Transverse colon (tissue), 4 donors: ENCODE data around the gene RAB5IF. TPM values are rescaled to one million over a fixed set of nuclear protein-coding genes. Genes with fewer than 3 reads are reported as not detected.

Experiments
- DNase-seq: peaks from one replicate; pipeline ENCODE4 v3.0.0-alpha.2; 2019
- H3K27ac ChIP-seq, 4 donors: fragments of 200-600 bp; sonication (generic); 2 replicates each; pipeline ENCODE4 v1.5.1; 2016 to 2018; ENCODE audit warnings: inconsistent platforms in 4 of 4
- H3K27me3 ChIP-seq: fragments of 200-600 bp; sonication (generic); 2 replicates; pipeline ENCODE4 v1.5.1; 2017; ENCODE audit warnings: inconsistent platforms
- H3K36me3 ChIP-seq, 4 donors: fragments of 200-600 bp; sonication (generic); 2 replicates each; pipeline ENCODE4 v1.5.1; 2017 to 2019; ENCODE audit warnings: inconsistent platforms in 4 of 4
- H3K4me1 ChIP-seq, 4 donors: fragments of 200-600 bp; sonication (generic); 2 replicates each; pipeline ENCODE4 v1.5.1; 2017 to 2020; ENCODE audit warnings: inconsistent platforms in 4 of 4
- H3K4me3 ChIP-seq, 4 donors: fragments of 200-600 bp; sonication (generic); 1 replicate in 1 of 4; 2 replicates in 3 of 4; pipeline versions ENCODE4 v1.5.1 to v1.6.1; 2017 to 2019; ENCODE audit warnings: inconsistent platforms in 4 of 4
- H3K9me3 ChIP-seq, 2 donors: fragments of 200-600 bp; sonication (generic); 2 replicates each; pipeline ENCODE4 v1.5.1; 2017 to 2019; ENCODE audit warnings: inconsistent platforms in 2 of 2
- CTCF ChIP-seq, 5 experiments: fragments of 200-600 bp in 3 of 5; fragments of 450-650 bp in 2 of 5; sonication (generic) in 3 of 5; IDR thresholded peaks; 1 replicate in 2 of 5; 2 replicates in 3 of 5; pipeline ENCODE4 v1.5.1; 2016 to 2017; ENCODE audit warnings: antibody characterized with exemption in 5 of 5, inconsistent platforms in 3 of 5, mild to moderate bottlenecking in 2 of 5, moderate library complexity in 1 of 5
- EP300 ChIP-seq: sonication (generic); formaldehyde crosslinking; IDR thresholded peaks from one replicate; pipeline ENCODE4 v1.6.1; 2017; ENCODE audit warnings: antibody characterized with exemption, low read depth
- POLR2A ChIP-seq: fragments of 450-650 bp; IDR thresholded peaks from one replicate; pipeline ENCODE4 v1.6.1; 2016; ENCODE audit warnings: antibody characterized with exemption, mild to moderate bottlenecking, moderate library complexity
- POLR2AphosphoS5 ChIP-seq, 3 donors: sonication (generic); formaldehyde crosslinking; IDR thresholded peaks; one replicate each; pipeline ENCODE4 v1.6.1; 2016; ENCODE audit warnings: antibody characterized with exemption in 3 of 3
- WGBS, 2 donors: methylation state at CpG; one replicate each; pipeline ENCODE4 v1.1.5; 2018; ENCODE audit warnings: low coverage in 1 of 2; 5-methylcytosine and 5-hydroxymethylcytosine counted together
- in situ Hi-C, 4 donors: fragments of 200-750 bp; cut with MboI; loops; one replicate each; pipeline versions ENCODE4 v1.15.0 to v1.15.1; 2017; ENCODE audit warnings: low sequenced_read_pairs in 3 of 4, low pct_ligation_motif_present in 1 of 4, low pct_unique_long_range_greater_than_20kb in 1 of 4
- intact Hi-C: fragments of 100-400 bp; cut with DNase I; formaldehyde crosslinking; loops from one replicate; pipeline ENCODE4 v1.15.1; 2023; ENCODE audit warnings: low total_unique reads
- total RNA-seq, 4 donors: library from RNA; depleted of rRNA; stranded (reverse); fragments of >200 nt; gene quantifications; one replicate each; pipeline ENCODE4 v1.1.0, GENCODE V29; 2016

RAB5IF gene
- total RNA-seq, 4 donors from 2014 or later: 42.2 to 136 (median 102) TPM

GRCh38 chr20:36565520-36565919, 40.1 kb upstream of the RAB5IF start:
- Histone ChIP-seq H3K27me3 (no peaks in the 10 kb centered on the region), H3K4me3 (no peak overlapping the region), H3K27ac (no peak overlapping the region), H3K36me3 (no peaks in the 10 kb centered on the region), H3K4me1 (no peaks in the 10 kb centered on the region), H3K9me3 (no peaks in the 10 kb centered on the region)
- TF ChIP-seq POLR2A: no peak
- TF ChIP-seq EP300: no peak
- no peak for TF ChIP-seq CTCF (IDR thresholded peaks at IDR 0.05)
- TF ChIP-seq POLR2AphosphoS5 (IDR thresholded peaks at IDR 0.05): no peak
- WGBS, 2 donors: 96 to 100% methylated on average over 2 to 3 of the region's 3 CpGs
- in situ Hi-C loops (loop anchor here in 1 of 4 donors (25.0 kb wide), 1 partner anchor 197 kb away; the partner anchor contains the start of gene DSN1), intact Hi-C loops (loop anchor here (5.0 kb wide), 1 partner anchor 37 kb away; no protein-coding TSS in a partner anchor)
- DNase-seq: no peak

- in situ Hi-C loops: loop anchor here in 1 of 4 donors (25.0 kb wide), 1 partner anchor 192 kb away; the partner anchor contains the start of gene DSN1
- 85 to 87% methylated on average over 2 to 7 of the region's 7 CpGs for WGBS, 2 donors
- H3K36me3 ChIP-seq: no peaks in the 10 kb centered on the region
Observed at GRCh38 chr20:36569847-36570429, 35.6 kb upstream of the RAB5IF start.

GRCh38 chr20:36571564-36572504, 33.7 kb upstream of the RAB5IF start:
- no peak overlapping the region for H3K4me3 ChIP-seq
- TF ChIP-seq EP300 (no peak), CTCF (IDR thresholded peaks at IDR 0.05) (no peak), POLR2A (no peak)
- no peak for DNase-seq
- peak overlapping the region; percentile 89 to 97 (median 92) for H3K27ac ChIP-seq
- intact Hi-C loops: no loop called here
- no peaks in the 10 kb centered on the region for H3K36me3 ChIP-seq
- in situ Hi-C loops: loop anchor here in 1 of 4 donors (25.0 kb wide), 1 partner anchor 190 kb away; the partner anchor contains the start of gene DSN1
- 51 to 67% methylated on average over 7 to 17 of the region's 17 CpGs for WGBS, 2 donors
- H3K27me3 ChIP-seq: no peaks in the 10 kb centered on the region
- H3K9me3 ChIP-seq: no peaks in the 10 kb centered on the region
- H3K4me1 ChIP-seq: peaks cover 11 to 31% (median 26%) of the 10 kb centered on the region in 4 donors

More at GRCh38 chr20:36569847-36570429, 35.6 kb upstream of the RAB5IF start:
- no peaks in the 10 kb centered on the region for H3K9me3 ChIP-seq
- no peak for TF ChIP-seq EP300
- no peak for TF ChIP-seq CTCF (IDR thresholded peaks at IDR 0.05)
- TF ChIP-seq POLR2A: no peak
- no peak for TF ChIP-seq POLR2AphosphoS5 (IDR thresholded peaks at IDR 0.05)
- H3K4me1 ChIP-seq: peaks cover 4 to 19% (median 13%) of the 10 kb centered on the region in 4 donors
- H3K4me3 ChIP-seq: no peak overlapping the region
- H3K27ac ChIP-seq: no peak overlapping the region
- no peaks in the 10 kb centered on the region for H3K27me3 ChIP-seq
- DNase-seq: no peak
- intact Hi-C loops: loop anchor here (5.0 kb wide), 1 partner anchor 32 kb away; no protein-coding TSS in a partner anchor

GRCh38 chr20:36572701-36573102, 32.9 kb upstream of the RAB5IF start:
- Histone ChIP-seq H3K27me3 (no peaks in the 10 kb centered on the region), H3K4me3 (peak overlapping the region; percentile 17 to 81 (median 76)), H3K27ac (peak overlapping the region; percentile 89 to 97 (median 92)), H3K4me1 (peaks cover 11 to 31% (median 26%) of the 10 kb centered on the region in 4 donors), H3K9me3 (no peaks in the 10 kb centered on the region), H3K36me3 (no peaks in the 10 kb centered on the region)
- DNase-seq: peak; percentile 31
- WGBS, 2 donors: 0 to 30% methylated on average over 1 to 20 of the region's 20 CpGs
- TF ChIP-seq POLR2A (no peak), EP300 (no peak), CTCF (IDR thresholded peaks at IDR 0.05) (no peak), POLR2AphosphoS5 (IDR thresholded peaks at IDR 0.05) (no peak)
- intact Hi-C loops: no loop called here
- in situ Hi-C loops: loop anchor here in 1 of 4 donors (25.0 kb wide), 1 partner anchor 190 kb away; the partner anchor contains the start of gene DSN1
